A549 (cell line): ENCODE measurements around the gene ZC3H10. TPM values are rescaled to one million over a fixed set of nuclear protein-coding genes. Genes with fewer than 3 reads are reported as not detected.

Experiments used
- ATAC-seq, 2 experiments: fragments of 200-7000 bp in 1 of 2; fragments of >200 bp in 1 of 2; cut with Nextera tagmentation in 1 of 2; cut with Tn5 transposase in 1 of 2; 3 replicates each; pipeline versions ENCODE4 v1.8.0 to v1.9.1; 2018 to 2020; ENCODE audit warnings: mild to moderate bottlenecking in 1 of 2, moderate library complexity in 1 of 2
- CTCF ChIA-PET: fragments of 300-600 bp; sonication (Branson Sonifier 250); formaldehyde crosslinking; extraction: SDS; loops from one replicate; lab custom pipeline; 2021; ENCODE audit warnings: antibody characterized with exemption, inconsistent platforms; lab: Yijun Ruan, JAX
- POLR2A ChIA-PET: fragments of 350-600 bp; formaldehyde crosslinking; extraction: SDS; loops from one replicate; lab custom pipeline; 2021; ENCODE audit warnings: antibody characterized with exemption, inconsistent platforms; lab: Yijun Ruan, JAX
- DNase-seq, 2 experiments: peaks; one replicate each; pipeline versions ENCODE4 v3.0.0 to v3.0.0-alpha.2; 2011 to 2016; ENCODE audit warnings: low read depth in 1 of 2, low spot score in 1 of 2
- FAIRE-seq: peaks from 2 replicates; lab custom pipeline; 2011; peaks lifted over from hg19 to GRCh38; lab: Jason Lieb, UNC
- H3K27ac ChIP-seq, 2 experiments: fragments of >200 bp; sonication (Bioruptor Twin); formaldehyde crosslinking; 3 replicates each; pipeline ENCODE4 v1.5.1; 2016 to 2017
- H3K4me1 ChIP-seq: fragments of >200 bp; sonication (Bioruptor Twin); formaldehyde crosslinking; 3 replicates; pipeline ENCODE4 v1.6.1; 2016
- H3K4me2 ChIP-seq: fragments of >200 bp; sonication (Bioruptor Twin); formaldehyde crosslinking; 3 replicates; pipeline ENCODE4 v1.6.1; 2016
- H3K4me3 ChIP-seq: fragments of >200 bp; sonication (Bioruptor Twin); formaldehyde crosslinking; 3 replicates; pipeline ENCODE4 v1.5.1; 2016
- H3K9me3 ChIP-seq: fragments of >200 bp; sonication (Bioruptor Twin); formaldehyde crosslinking; 3 replicates; pipeline ENCODE4 v1.6.1; 2016
- CBX8 ChIP-seq: fragments of 200-600 bp; sonication (generic); IDR thresholded peaks from 2 replicates; pipeline ENCODE4 v1.6.1; 2016
- ESRRA ChIP-seq: fragments of 150-350 bp; IDR thresholded peaks from 2 replicates; pipeline ENCODE4 v1.6.1; 2014; ENCODE audit warnings: mild to moderate bottlenecking, low read length, borderline replicate concordance
- HDAC2 ChIP-seq: fragments of 200-600 bp; sonication (generic); IDR thresholded peaks from 2 replicates; pipeline ENCODE4 v1.6.1; 2016
- HEYL ChIP-seq: fragments of 250-450 bp; sonication (Bioruptor Pico); IDR thresholded peaks from 2 replicates; pipeline ENCODE4 v1.8.0; 2021; ENCODE audit warnings: mild to moderate bottlenecking, moderate library complexity
- HOXB13 ChIP-seq: fragments of 250-450 bp; sonication (Bioruptor Pico); IDR thresholded peaks from 2 replicates; pipeline ENCODE4 v1.5.0; 2020; ENCODE audit warnings: low read depth, mild to moderate bottlenecking, moderate library complexity
- JUNB ChIP-seq: fragments of >200 bp; sonication (Bioruptor Twin); formaldehyde crosslinking; IDR thresholded peaks from 2 replicates; pipeline ENCODE4 v1.6.1; 2016
- MAFK ChIP-seq: fragments of 450-650 bp; IDR thresholded peaks from 2 replicates; pipeline ENCODE4 v1.6.1; 2014; ENCODE audit not compliant: partially characterized antibody
- MAZ ChIP-seq: fragments of 150-350 bp; IDR thresholded peaks from 2 replicates; pipeline ENCODE4 v1.6.1; 2014; ENCODE audit warnings: antibody characterized with exemption, low read depth, low read length, borderline replicate concordance
- MYC ChIP-seq: IDR thresholded peaks from 2 replicates; pipeline ENCODE4 v1.6.1; 2012; ENCODE audit warnings: mild to moderate bottlenecking, inconsistent platforms, low read length, improper control_type of control experiment, borderline replicate concordance
- NFE2L2 ChIP-seq: fragments of 150-350 bp; conservative IDR thresholded peaks from 2 replicates; pipeline ENCODE4 v1.6.1; 2014; ENCODE audit warnings: low read length
- POLR2A ChIP-seq: IDR thresholded peaks from 2 replicates; pipeline ENCODE4 v1.6.1; 2012; ENCODE audit warnings: mild to moderate bottlenecking, low read length
- RCOR1 ChIP-seq: fragments of 150-350 bp; IDR thresholded peaks from 2 replicates; pipeline ENCODE4 v1.6.1; 2014; ENCODE audit warnings: antibody characterized with exemption, low read length, low read depth
- SMC3 ChIP-seq: fragments of >200 bp; sonication (Bioruptor Twin); formaldehyde crosslinking; IDR thresholded peaks from 3 replicates; pipeline ENCODE4 v1.6.1; 2018; ENCODE audit warnings: inconsistent platforms
- SREBF2 ChIP-seq: fragments of 450-650 bp; IDR thresholded peaks from 2 replicates; pipeline ENCODE4 v1.6.1; 2014; ENCODE audit warnings: mild to moderate bottlenecking, moderate library complexity
- ZNF302 ChIP-seq: fragments of 250-450 bp; sonication (Bioruptor Pico); IDR thresholded peaks from 2 replicates; pipeline ENCODE4 v1.9.0; 2021; ENCODE audit warnings: inconsistent platforms, mild to moderate bottlenecking, moderate library complexity
- ZSCAN20 ChIP-seq: fragments of 250-450 bp; sonication (Bioruptor Pico); IDR thresholded peaks from 2 replicates; pipeline ENCODE4 v1.8.0; 2022; ENCODE audit warnings: mild to moderate bottlenecking, moderate library complexity
- WGBS: methylation state at CpG from one replicate; pipeline ENCODE4 v1.1.6; 2017; ENCODE audit errors: missing lambda C conversion rate; 5-methylcytosine and 5-hydroxymethylcytosine counted together
- polyA plus RNA-seq, 4 experiments: library from polyadenylated mRNA; depleted of rRNA in 3 of 4; stranded (reverse); fragments of >200 nt; fragmentation: RNase III in 1 of 4; extraction: RNeasy Plus Mini Kit Qiagen cat#74134 plus additional on column Dnase treatment in 1 of 4; gene quantifications; 2 replicates in 3 of 4; 3 replicates in 1 of 4; pipeline ENCODE4 v1.2.3, GENCODE V29; 2011 to 2017
- TF ChIP-seq, protein P1 (sequence below): IDR thresholded peaks from 2 replicates; pipeline ENCODE4 v1.6.1; 2012
- TF ChIP-seq, protein P2 (sequence below): fragments of 450-650 bp; IDR thresholded peaks from 2 replicates; pipeline ENCODE4 v1.6.1; 2014; ENCODE audit warnings: antibody characterized with exemption
- TF ChIP-seq, protein P3 (sequence below): fragments of 250-450 bp; sonication (Bioruptor Pico); IDR thresholded peaks from 2 replicates; pipeline ENCODE4 v1.5.0; 2021; ENCODE audit warnings: mild to moderate bottlenecking, moderate library complexity, borderline replicate concordance
- TF ChIP-seq, protein P4 (sequence below): fragments of >200 bp; sonication (Bioruptor Twin); formaldehyde crosslinking; IDR thresholded peaks from 2 replicates; pipeline ENCODE4 v1.6.1; 2016
- TF ChIP-seq, protein P5 (sequence below): IDR thresholded peaks from 2 replicates; pipeline ENCODE4 v1.6.1; 2012; ENCODE audit warnings: low read depth, borderline replicate concordance

Gene ZC3H10
- polyA plus RNA-seq, 2 of the 4 experiments (the other 2 are of a cell fraction) = 2.1 to 3.2 TPM

DNA sequence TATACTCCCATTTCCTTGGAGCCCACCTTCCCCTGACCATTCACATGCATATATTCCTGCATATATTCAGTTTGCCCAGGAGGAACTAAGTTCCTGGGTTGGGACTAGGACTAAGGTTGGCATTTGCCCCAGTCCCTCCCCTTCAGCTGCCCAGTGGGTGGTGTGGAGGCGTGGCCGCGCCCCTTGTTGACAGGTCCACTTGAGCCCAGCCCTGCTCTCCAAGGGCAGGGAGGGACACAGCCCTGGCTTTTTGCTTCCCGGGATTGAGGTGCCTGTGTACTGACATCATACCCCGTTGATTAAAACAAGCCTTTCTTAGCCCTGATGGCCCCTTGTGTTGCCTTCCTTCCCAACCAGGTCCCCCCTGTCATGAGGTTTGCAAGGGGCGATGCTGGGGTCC is 30.8 kb upstream of the ZC3H10 start:
- H3K9me3 ChIP-seq = no peaks in the 10 kb centered on the region
- no peak overlapping the region for H3K27ac ChIP-seq
- CTCF ChIA-PET = interaction anchor here (0.6 to 1.9 kb wide), 3 partner anchors 8 to 43 kb away, joined by 3 to 5 read pairs (median 4); partner anchors contain the start of gene ZC3H10
- H3K4me1 ChIP-seq = peaks cover 8% of the 10 kb centered on the region
- no peak overlapping the region for H3K4me2 ChIP-seq
- TF ChIP-seq, protein P1, sequence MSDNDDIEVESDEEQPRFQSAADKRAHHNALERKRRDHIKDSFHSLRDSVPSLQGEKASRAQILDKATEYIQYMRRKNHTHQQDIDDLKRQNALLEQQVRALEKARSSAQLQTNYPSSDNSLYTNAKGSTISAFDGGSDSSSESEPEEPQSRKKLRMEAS = no peak
- TF ChIP-seq HDAC2 (no peak), MAZ (no peak), ESRRA (no peak), RCOR1 (no peak), HOXB13 (CRISPR knock-in tag) (no peak)
- DNase-seq (peak in 1 of 2 experiments; percentile 45), FAIRE-seq (no peak), ATAC-seq (peak in 1 of 2 experiments; percentile 48; a peak in 2 of 6 replicates)
- no peak overlapping the region for H3K4me3 ChIP-seq
- POLR2A ChIA-PET = no interaction called here
- 66% methylated on average over 6 of the region's 6 CpGs for WGBS

DNA sequence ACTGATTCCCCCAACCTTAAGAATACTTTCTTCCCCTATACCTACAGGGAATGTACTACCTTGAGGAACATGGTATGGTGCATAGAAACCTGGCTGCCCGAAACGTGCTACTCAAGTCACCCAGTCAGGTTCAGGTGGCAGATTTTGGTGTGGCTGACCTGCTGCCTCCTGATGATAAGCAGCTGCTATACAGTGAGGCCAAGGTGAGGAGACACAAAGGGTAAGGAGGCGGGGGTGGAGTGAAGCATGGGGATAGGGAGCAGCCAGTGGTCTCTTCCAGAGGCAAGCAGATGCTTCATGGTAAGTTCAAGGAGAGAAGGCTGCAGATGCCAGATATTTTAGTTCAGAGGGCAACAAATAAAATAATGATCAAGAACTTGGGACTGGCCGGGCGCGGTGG is 20.3 kb upstream of the ZC3H10 start:
- H3K27ac ChIP-seq = no peak overlapping the region
- H3K4me3 ChIP-seq = no peak overlapping the region
- H3K4me2 ChIP-seq = no peak overlapping the region
- FAIRE-seq (no peak), DNase-seq (no peak), ATAC-seq (no peak)
- CTCF ChIA-PET = no interaction called here
- H3K9me3 ChIP-seq = no peaks in the 10 kb centered on the region; the same call in 2 of the 3 replicates
- H3K4me1 ChIP-seq = no peaks in the 10 kb centered on the region
- POLR2A ChIA-PET = interaction anchor here (0.6 kb wide), 1 partner anchor 43 kb away, joined by 7 read pairs; no protein-coding TSS in a partner anchor
- TF ChIP-seq ZNF302 (CRISPR knock-in tag) (no peak), NFE2L2 (no peak)
- 84% methylated on average over 6 of the region's 6 CpGs for WGBS

DNA sequence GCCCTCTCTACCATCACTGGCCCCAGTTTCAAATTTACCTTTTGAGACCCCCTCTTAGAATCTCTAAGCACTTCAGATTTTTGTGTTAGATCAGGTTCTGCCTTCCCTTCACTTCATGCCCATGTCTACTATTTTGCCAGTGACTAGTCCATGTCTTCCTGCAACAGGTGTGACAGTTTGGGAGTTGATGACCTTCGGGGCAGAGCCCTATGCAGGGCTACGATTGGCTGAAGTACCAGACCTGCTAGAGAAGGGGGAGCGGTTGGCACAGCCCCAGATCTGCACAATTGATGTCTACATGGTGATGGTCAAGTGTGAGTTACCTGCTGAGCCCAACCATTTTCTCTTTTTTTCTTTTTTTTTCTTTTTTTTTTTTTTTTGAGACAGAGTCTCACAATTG is 19.5 kb upstream of the ZC3H10 start:
- 58% methylated on average over 3 of the region's 3 CpGs for WGBS

More for the DNA sequence above, 19.5 kb upstream of the ZC3H10 start:
- peaks cover 7% of the 10 kb centered on the region for H3K4me1 ChIP-seq
- TF ChIP-seq CBX8 = no peak
- no peak for TF ChIP-seq MAZ
- TF ChIP-seq HDAC2 = no peak
- TF ChIP-seq, protein P2, sequence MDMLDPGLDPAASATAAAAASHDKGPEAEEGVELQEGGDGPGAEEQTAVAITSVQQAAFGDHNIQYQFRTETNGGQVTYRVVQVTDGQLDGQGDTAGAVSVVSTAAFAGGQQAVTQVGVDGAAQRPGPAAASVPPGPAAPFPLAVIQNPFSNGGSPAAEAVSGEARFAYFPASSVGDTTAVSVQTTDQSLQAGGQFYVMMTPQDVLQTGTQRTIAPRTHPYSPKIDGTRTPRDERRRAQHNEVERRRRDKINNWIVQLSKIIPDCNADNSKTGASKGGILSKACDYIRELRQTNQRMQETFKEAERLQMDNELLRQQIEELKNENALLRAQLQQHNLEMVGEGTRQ = no peak
- TF ChIP-seq, protein P3, sequence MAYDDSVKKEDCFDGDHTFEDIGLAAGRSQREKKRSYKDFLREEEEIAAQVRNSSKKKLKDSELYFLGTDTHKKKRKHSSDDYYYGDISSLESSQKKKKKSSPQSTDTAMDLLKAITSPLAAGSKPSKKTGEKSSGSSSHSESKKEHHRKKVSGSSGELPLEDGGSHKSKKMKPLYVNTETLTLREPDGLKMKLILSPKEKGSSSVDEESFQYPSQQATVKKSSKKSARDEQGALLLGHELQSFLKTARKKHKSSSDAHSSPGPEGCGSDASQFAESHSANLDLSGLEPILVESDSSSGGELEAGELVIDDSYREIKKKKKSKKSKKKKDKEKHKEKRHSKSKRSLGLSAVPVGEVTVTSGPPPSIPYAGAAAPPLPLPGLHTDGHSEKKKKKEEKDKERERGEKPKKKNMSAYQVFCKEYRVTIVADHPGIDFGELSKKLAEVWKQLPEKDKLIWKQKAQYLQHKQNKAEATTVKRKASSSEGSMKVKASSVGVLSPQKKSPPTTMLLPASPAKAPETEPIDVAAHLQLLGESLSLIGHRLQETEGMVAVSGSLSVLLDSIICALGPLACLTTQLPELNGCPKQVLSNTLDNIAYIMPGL (CRISPR knock-in tag) = no peak
- TF ChIP-seq ZSCAN20 (CRISPR knock-in tag) = no peak
- TF ChIP-seq JUNB = no peak
- no peak for TF ChIP-seq HEYL (CRISPR knock-in tag)
- TF ChIP-seq, protein P4, sequence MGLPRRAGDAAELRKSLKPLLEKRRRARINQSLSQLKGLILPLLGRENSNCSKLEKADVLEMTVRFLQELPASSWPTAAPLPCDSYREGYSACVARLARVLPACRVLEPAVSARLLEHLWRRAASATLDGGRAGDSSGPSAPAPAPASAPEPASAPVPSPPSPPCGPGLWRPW = no peak
- no peak for TF ChIP-seq HOXB13 (CRISPR knock-in tag)
- TF ChIP-seq, protein P1 = no peak
- no peak for TF ChIP-seq ZNF302 (CRISPR knock-in tag)
- TF ChIP-seq NFE2L2 = no peak
- no peak for TF ChIP-seq POLR2A
- no peak for TF ChIP-seq SREBF2
- TF ChIP-seq ESRRA = no peak
- no peak for TF ChIP-seq MAFK
- no peak for TF ChIP-seq MYC
- TF ChIP-seq SMC3 = no peak
- TF ChIP-seq, protein P5, sequence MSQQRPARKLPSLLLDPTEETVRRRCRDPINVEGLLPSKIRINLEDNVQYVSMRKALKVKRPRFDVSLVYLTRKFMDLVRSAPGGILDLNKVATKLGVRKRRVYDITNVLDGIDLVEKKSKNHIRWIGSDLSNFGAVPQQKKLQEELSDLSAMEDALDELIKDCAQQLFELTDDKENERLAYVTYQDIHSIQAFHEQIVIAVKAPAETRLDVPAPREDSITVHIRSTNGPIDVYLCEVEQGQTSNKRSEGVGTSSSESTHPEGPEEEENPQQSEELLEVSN = no peak
- H3K4me3 ChIP-seq = no peak overlapping the region
- H3K9me3 ChIP-seq = no peaks in the 10 kb centered on the region
- FAIRE-seq (no peak), DNase-seq (no peak), ATAC-seq (no peak)
- CTCF ChIA-PET = interaction anchor here (0.6 to 1.3 kb wide), 4 partner anchors 16 to 142 kb away, joined by 3 to 9 read pairs (median 3); partner anchors contain the start of gene ERBB3
- POLR2A ChIA-PET = no interaction called here
- H3K4me2 ChIP-seq = no peak overlapping the region
- H3K27ac ChIP-seq = no peak overlapping the region
